ENCODE data around the gene IL31RA.
"Not testable (repeated sequence)": the region's sequence is repeated elsewhere in the genome, so short reads cannot be mapped to it uniquely, and the experiment has no call there.

The IL31RA gene

GRCh38 chr5:55850839-55851674 is at the start of gene IL31RA:
Gene IL31RA, plus strand, starts transcription at chr5:55851357. Its CDS starts 214 bp downstream, at chr5:55851571.
- TF ChIP-seq, protein P1, sequence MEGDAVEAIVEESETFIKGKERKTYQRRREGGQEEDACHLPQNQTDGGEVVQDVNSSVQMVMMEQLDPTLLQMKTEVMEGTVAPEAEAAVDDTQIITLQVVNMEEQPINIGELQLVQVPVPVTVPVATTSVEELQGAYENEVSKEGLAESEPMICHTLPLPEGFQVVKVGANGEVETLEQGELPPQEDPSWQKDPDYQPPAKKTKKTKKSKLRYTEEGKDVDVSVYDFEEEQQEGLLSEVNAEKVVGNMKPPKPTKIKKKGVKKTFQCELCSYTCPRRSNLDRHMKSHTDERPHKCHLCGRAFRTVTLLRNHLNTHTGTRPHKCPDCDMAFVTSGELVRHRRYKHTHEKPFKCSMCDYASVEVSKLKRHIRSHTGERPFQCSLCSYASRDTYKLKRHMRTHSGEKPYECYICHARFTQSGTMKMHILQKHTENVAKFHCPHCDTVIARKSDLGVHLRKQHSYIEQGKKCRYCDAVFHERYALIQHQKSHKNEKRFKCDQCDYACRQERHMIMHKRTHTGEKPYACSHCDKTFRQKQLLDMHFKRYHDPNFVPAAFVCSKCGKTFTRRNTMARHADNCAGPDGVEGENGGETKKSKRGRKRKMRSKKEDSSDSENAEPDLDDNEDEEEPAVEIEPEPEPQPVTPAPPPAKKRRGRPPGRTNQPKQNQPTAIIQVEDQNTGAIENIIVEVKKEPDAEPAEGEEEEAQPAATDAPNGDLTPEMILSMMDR (IDR thresholded peaks at IDR 0.05; ENCODE audit: control insufficient read depth, extremely low read depth, insufficient read depth), result no peak
- no peak for DNase-seq (ENCODE audit: low read depth)
- no peak within 1 kb of the TSS for H3K4me3 ChIP-seq (ENCODE audit: low read depth, low read length)

GRCh38 chr5:55808814-55809213 is 42.3 kb upstream of the IL31RA start:
- not testable (repeated sequence) for DNase-seq (ENCODE audit: low read depth); H3K4me3 ChIP-seq (ENCODE audit: low read depth, low read length)

DNA sequence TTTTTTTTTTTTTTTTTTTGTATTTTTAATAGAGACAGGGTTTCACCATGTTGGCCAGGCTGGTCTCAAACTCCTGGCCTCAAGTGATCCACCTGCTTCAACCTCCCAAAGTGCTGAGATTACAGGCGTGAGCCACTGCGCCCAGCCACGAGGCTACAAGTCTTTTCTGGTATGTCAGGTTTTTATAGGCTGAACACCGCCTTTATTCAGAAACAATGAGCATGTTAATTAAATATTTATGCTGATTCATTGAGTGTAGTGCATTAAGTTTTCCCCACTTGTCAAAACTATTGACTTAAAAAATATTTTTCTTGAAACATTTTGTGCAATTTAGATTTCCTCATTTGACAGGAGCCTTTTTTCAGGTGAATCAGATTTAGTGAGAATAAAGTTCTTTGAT is 35.2 kb upstream of the IL31RA start:
- not testable (repeated sequence) for H3K4me3 ChIP-seq (ENCODE audit: low read depth, low read length); DNase-seq (ENCODE audit: low read depth)

GRCh38 chr5:55816342-55816741 is 34.8 kb upstream of the IL31RA start:
- no peak overlapping the region for H3K4me3 ChIP-seq (ENCODE audit: low read depth, low read length)
- TF ChIP-seq, protein P1 (IDR thresholded peaks at IDR 0.05; ENCODE audit: control insufficient read depth, extremely low read depth, insufficient read depth), result no peak
- DNase-seq (ENCODE audit: low read depth), result no peak

DNA sequence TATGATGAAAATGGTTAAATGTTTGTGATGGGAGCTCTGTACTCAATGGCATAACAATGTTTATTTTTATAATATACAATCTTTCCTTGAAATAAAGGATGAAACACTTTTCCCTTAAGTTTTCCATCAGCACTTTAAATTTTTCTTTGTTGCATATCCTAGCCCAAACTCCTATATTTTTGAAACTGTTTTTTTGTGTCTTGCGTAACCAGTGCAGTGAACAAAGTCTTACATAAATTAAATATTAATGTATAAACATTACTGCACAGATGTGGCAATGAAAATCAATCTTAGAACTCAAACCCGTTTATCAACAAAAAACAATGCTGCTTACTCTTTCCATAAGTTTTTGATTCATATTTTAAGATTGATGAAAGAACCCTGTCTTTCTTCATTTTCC is 34.1 kb upstream of the IL31RA start:
- no peak for DNase-seq (ENCODE audit: low read depth)
- no peak overlapping the region for H3K4me3 ChIP-seq (ENCODE audit: low read depth, low read length)
- TF ChIP-seq, protein P1 (IDR thresholded peaks at IDR 0.05; ENCODE audit: control insufficient read depth, extremely low read depth, insufficient read depth), result no peak

- no peak for DNase-seq (ENCODE audit: low read depth)
- no peak overlapping the region for H3K4me3 ChIP-seq (ENCODE audit: low read depth, low read length)
- TF ChIP-seq, protein P1 (IDR thresholded peaks at IDR 0.05; ENCODE audit: control insufficient read depth, extremely low read depth, insufficient read depth), result no peak
Observed at GRCh38 chr5:55820488-55820887, 30.7 kb upstream of the IL31RA start.

DNA sequence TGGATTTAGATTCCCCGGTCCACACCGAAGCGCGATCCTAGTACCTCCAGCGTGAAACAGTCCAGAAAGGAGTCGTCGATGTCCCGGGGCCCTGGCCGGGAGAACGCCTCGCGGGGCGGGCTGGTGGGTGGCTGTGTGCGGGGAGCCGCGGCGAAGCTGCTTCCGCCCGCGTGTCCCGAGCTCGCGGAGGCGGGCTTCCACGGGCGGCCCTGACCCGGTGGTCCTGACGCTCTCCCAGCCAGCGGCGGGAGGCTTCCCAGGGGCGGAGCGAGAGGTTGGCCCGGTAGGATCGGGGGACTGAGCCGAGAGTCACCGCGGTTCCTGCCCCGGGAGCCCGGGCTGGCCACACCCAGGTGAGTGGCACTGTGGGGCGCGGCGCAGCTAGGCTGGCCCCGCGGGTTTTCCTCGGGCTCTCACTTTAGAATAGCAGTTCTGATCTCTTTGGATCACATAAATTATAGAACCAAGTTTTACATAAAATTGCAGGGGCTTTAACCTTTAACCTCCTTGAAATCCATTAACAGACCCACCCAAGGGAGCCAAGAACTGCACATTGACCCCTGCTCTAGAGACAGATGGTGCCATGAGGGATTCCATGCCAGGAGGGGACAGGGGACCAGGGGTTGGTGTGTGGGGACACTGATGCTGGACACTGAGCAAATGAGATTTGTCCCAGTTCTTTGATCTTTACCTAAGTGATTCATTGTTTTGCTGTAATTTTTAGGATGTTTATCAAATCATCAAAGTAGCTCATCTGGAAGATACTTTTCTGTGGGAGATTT is 29.2 kb upstream of the IL31RA start:
- H3K4me3 ChIP-seq (ENCODE audit: low read depth, low read length), result no peak overlapping the region
- no peak for DNase-seq (ENCODE audit: low read depth)
- TF ChIP-seq, protein P1 (IDR thresholded peaks at IDR 0.05; ENCODE audit: control insufficient read depth, extremely low read depth, insufficient read depth), result no peak

Data from LNCaP clone FGC (cell line).